DMS79 (cell line): ENCODE data around the gene TECPR1.

Experiments used
- DNase-seq: peaks from one replicate; lab custom pipeline; 2025; lab: John Stamatoyannopoulos, UW

TECPR1 gene

GRCh38 chr7:98249106-98249505, 2.9 kb downstream of the TECPR1 start:
- DNase-seq: no peak

- DNase-seq: no peak
These were observed 3.9 kb downstream of the TECPR1 start for GRCh38 chr7:98248156-98248555.

- DNase-seq: no peak
These were observed 7.2 kb downstream of the TECPR1 start for GRCh38 chr7:98244871-98245270.

GRCh38 chr7:98242934-98243333, 9.1 kb downstream of the TECPR1 start:
- DNase-seq: no peak

- no peak for DNase-seq
These were observed 9.7 kb downstream of the TECPR1 start for GRCh38 chr7:98242342-98242741.

- DNase-seq: no peak
These were observed 10.3 kb downstream of the TECPR1 start for GRCh38 chr7:98241674-98242241.

- no peak for DNase-seq
These were observed 10.9 kb downstream of the TECPR1 start for GRCh38 chr7:98240961-98241673.

- no peak for DNase-seq
These were observed 13.1 kb downstream of the TECPR1 start for GRCh38 chr7:98238976-98239375.

- DNase-seq: no peak
These were observed 14.0 kb downstream of the TECPR1 start for GRCh38 chr7:98238076-98238475.

- no peak for DNase-seq
These were observed 15.5 kb downstream of the TECPR1 start for GRCh38 chr7:98236355-98237185.

- DNase-seq: no peak
These were observed 16.1 kb downstream of the TECPR1 start for GRCh38 chr7:98235901-98236300.

GRCh38 chr7:98234429-98235147, 17.4 kb downstream of the TECPR1 start:
- DNase-seq: no peak

- DNase-seq: no peak
These were observed 18.6 kb downstream of the TECPR1 start for GRCh38 chr7:98233219-98234070.

- DNase-seq: no peak
These were observed 19.2 kb downstream of the TECPR1 start for GRCh38 chr7:98232799-98233198.

GRCh38 chr7:98232263-98232585, 19.8 kb downstream of the TECPR1 start:
- DNase-seq: no peak

- no peak for DNase-seq
These were observed 20.4 kb downstream of the TECPR1 start for GRCh38 chr7:98231493-98232262.

GRCh38 chr7:98230746-98231471, 21.1 kb downstream of the TECPR1 start:
- no peak for DNase-seq

GRCh38 chr7:98229991-98230745, 21.9 kb downstream of the TECPR1 start:
- no peak for DNase-seq

- DNase-seq: no peak
These were observed 22.6 kb downstream of the TECPR1 start for GRCh38 chr7:98229441-98229840.
